GM19452 (cell line): Measurements from ENCODE around the gene MRPL57.
"Not testable (repeated sequence)": the region's sequence is repeated elsewhere in the genome, so short reads cannot be mapped to it uniquely, and the experiment has no call there.

Experiments used
- ATAC-seq: cut with Tn5 transposase; IDR thresholded peaks from one replicate; pipeline ENCODE4 v1.9.1; 2021; ENCODE audit not compliant: unreplicated experiment

The MRPL57 gene

DNA sequence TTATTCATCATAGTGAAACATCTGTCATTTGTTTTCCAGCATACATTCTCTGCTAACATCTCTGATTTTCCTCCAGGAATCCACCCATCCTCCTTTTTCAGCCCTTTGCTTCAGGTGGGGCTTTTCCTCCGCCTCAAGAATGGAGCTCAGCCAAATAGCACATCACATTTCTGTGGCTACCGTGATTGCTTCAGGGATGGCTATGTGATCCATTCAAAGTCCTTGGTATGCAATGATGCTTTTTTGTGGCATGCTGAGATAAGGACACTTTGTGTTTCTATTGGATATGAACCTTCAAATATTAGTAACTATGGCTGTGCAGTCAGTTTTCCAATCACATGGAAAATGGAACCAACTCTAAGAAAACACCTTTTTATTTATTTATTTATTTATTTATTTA lies 18.3 kb downstream of the MRPL57 start:
- ATAC-seq, result not testable (repeated sequence)

DNA sequence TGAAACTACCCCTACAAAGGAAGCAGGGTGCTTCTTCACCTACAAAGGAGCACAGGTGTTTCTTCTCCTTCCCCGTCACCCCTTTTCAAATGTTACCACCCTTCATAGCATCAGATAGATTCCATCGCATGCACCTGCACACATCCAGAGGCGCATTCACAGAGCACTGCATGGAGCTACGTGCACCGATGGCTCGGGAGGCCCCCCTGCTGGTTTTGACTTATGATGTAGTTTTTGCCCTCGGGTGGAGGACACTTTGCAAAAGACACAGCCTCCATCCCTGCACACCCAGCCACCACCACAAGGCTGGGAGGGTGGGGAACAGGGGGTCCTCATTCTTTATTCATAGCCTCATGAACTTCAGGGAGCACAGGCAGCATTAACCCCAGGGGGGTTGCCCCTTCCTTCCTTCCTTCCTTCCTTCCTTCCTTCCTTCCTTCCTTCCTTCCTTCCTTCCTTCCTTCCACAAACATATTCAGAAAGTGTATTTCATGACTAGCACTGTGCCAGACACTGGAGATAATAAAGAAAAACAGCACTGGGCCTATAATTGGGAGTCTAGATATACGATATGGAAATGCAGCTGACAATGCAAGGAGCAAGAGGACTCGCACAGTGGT lies 21.3 kb downstream of the MRPL57 start:
- ATAC-seq, result not testable (repeated sequence)

DNA sequence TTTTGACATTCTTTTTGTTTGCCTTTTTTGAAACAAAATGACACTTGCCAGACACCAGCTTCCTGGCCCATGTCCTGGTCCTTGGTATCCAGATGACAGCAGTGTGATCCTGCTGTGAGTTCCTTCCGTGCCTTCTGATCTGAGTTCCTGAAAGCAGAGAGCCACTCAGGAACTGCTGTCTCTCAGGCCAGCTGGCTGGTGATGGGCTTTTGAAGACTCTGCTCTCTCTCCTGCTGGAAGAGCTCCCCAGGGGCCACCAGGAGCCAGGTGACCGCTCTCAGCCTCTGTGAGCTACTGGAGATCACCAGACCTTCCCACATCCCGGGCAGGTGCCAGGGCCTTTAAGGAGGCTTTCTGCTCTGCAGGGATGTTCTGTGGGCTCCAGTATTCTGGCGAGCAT lies 21.9 kb downstream of the MRPL57 start:
- not testable (repeated sequence) for ATAC-seq

DNA sequence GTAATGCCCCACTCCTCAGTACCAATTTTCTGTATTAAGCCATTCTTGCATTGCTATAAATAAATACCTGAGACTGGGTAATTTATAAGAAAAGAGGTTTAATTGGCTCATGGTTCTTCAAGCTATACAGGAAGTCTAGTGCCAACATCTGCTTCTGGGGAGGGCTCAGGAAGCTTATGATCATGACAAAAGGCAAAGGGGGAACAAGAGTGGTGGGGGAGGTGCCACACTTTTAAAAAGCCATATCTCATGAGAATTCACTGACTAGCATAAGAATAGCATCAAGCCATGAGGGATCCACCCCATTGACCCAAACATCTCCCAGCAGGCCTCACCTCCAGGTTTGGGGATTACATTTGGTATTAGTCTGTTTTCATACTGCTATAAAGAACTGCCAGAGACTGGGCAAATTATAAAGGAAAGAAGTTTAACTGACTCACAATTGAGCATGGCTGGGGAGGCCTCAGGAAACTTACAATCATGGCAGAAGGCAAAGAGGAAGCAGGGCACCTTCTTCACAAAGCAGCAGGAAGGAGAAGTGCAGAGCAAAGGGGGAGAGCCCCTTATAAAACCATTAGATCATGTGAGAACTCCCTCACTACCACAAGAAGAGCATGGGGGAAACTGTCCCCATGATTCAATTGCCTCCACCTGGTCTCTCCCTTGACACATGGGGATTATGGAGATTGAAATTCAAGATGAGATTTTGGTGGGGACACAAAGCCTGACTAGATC lies 25.2 kb downstream of the MRPL57 start:
- not testable (repeated sequence) for ATAC-seq

DNA sequence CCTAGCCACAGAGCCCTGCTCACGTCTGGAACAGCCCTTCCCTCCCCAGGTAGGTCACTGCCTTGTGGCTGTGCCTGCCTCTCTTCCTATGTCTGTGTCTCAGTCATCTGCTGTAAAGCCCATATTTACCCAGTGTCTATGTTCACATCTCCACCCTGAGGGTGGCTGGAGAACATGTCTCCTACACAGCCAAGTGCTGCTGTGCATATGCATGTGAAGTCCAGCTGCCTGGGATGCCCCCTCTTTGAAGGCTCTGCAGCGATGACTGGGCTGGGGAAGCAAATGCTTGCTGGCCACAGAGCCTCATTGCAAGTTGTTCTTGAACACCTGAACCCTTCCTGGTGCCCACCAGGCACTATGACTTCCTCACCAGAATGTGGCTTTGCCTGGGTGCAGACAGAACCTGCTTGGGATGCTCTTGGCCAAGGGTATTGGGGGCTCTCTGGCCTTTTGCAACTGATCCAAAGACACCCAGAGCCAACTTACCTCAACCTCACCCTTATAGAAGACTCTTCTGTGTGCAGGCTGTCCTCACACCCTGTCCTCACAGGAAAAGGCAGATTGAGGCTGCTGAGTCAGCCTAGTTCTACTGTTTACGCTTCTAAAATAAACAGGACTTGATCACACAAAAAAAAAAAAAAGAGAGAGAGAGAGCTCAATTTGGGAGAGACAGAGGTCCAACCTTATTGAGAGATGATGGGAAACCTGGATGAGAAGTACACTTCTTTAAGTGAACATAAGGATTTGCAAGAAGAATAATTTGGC lies 26.5 kb downstream of the MRPL57 start:
- ATAC-seq, result no peak

DNA sequence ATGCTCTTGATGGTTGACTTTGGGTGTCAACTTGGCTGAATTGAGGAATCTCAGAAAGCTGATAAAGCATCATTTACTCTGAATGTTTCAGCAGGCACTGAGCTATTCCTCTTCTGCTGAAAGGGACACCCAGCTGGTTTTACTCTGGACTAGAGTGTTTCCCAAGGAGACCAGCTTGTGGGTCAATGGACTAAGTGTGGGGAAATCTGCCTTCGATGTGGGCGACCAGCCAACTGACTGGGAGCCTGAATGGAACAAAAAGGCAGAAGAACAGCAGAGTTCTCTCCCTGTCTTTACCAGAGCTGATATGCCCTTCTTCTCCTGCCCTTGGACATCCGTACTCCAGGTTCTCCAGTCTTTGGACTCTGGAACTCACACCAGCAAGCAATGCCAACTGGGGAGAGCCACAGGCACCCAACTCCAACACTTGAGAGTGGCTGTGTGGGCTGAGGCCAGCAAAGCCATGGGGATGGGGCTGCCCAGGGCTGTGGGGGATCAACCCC lies 32.2 kb downstream of the MRPL57 start:
- no peak for ATAC-seq

DNA sequence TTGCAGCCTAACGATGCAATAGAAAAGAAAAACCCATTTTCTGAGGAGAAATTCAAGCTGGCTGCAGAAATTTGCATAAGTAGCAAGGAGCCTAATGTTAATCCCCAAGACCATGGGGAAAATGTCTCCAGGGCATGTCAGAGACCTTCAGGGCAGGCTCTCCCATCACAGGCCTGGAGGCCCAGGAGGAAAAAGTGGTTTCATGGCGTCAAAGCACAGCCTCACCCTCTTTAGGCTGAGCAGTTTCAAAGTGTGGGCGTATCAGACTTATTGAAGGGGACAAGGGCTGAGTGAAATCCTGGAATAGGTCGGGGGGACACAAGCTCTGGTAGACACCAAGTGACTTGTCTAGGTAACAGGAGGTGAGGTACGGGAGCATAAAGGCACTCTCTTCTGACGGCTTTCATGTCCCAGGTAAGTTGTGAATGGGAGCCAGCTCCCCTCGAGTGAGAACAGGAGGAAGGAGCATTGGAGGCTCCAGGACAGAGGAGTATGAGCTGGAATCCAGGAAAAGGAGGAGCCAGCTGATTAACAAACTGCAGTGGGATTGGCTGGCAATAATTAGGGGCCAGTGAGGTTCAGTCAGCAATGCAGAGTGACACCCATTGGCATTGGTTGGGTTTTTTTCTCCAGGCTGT lies 35.8 kb downstream of the MRPL57 start:
- no peak for ATAC-seq

DNA sequence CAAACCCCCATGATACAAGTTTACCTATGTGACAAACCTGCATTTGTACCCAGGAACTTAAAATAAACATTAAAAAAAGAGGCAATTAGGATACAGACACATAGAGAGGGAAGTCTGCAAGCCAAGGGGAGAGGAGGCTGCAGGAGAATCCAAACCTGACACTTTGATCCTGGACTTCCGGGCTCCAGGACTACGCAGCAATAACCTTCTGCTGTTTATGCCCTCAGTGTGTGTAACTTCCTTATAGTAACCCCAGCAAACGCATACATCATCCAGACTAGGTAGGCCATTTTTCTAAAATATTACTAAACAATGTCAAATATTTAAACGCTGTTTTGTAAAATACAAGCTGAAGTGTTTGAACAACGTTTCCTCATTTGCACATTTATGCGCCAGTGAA lies 39.0 kb downstream of the MRPL57 start:
- not testable (repeated sequence) for ATAC-seq

DNA sequence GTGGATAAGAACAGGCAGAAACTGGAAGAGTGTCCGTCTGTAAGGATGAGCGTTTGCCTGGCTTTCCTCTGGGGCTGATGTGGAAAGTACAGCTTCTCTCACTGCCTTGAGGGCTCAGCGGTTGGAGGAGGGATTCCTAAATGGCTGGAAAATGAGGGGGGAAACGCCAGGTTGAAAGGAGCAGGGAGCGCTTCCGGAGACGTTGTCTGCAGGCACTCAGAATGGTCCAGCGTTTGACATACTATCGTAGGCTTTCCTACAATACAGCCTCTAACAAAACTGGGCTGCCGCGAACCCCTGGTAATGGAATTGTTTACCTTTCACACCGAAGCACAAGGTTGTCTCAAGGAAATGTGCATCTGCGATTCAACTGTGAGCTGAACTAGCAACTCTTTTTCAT lies 39.9 kb downstream of the MRPL57 start:
- ATAC-seq, result no peak

DNA sequence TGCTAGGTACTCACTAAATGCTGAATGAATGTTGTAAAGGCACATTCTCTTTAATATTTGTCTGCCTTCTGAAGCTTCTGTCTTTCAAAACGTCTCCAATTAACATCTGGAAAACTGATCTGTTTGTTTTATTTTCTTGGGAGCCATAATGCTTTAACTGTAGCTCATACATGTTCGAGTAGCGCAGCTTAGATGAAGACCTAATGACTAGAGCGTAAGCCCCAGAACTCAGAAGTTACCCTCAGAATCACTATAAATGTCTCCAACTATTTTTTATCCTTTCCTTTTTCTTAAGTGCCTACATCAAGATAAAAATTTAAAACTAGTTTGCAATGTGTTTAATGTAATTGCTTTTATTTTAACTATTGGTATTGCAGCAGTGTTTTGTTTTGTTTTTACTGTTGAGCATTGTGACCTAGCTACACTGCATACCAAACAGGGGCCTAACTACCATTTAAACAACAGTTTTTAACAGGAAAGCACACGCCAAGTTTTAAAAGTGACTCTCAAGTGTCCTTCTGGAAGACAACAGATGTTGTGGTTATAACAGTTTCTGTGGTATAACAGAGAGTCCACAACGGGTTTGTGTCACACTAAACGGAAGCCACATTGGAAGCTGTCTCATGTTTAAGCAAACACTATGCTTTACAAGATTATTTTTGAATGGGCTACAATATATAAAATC lies 42.0 kb downstream of the MRPL57 start:
- ATAC-seq, result peak; percentile 98

DNA sequence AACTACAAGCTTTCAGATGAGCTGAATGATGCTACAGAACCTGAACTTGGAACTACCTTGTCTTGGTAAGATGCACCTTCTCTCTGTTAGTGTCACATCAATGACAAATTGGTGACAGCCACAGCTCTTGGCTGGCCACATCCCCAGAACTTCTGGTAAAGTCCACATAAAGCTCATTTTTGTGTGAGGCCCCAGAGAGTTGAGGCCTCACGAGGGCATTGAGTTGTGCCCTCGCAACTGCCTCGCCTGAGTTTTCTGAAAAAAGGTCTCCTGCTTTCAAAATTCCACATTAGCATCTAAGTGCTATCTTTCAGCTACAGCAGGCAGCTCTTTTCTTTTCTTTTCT lies 42.6 kb downstream of the MRPL57 start:
- peak; percentile 63 for ATAC-seq

DNA sequence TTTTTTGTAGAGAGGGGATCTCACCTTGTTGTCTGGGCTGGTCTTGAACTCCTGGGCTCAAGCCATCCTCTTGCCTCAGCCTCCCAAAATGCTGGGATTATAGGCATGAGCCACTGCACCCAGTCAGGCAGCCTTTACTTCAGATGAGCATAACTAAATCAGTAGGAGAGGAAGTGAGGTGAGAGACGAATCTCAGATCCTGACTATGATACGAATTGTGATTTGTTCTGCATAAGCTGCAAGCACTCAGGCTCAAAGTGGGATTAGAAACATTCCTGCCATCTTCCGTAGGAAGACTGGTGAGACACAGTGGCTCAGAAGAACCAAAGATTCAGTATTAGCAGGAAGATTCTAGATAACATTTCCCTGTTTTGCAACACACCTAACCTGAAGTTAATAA lies 43.3 kb downstream of the MRPL57 start:
- not testable (repeated sequence) for ATAC-seq

DNA sequence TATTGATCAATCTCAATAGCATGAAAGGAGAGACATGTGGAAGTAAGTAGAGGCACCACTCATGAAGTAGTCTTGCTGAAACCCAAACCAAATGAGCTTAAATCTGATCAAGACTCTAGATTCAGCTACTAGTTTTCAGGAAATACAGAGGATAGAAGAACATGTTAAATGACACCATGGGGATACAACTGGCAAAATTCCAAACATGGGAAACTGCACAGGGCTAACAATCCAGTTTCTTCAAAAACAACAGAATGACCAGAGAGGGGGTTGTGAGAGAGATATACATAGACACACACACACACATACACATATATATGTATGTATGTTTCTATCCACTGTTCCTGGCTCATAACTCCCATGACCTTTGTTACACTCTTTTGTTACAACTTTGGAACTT lies 44.8 kb downstream of the MRPL57 start:
- ATAC-seq, result no peak

DNA sequence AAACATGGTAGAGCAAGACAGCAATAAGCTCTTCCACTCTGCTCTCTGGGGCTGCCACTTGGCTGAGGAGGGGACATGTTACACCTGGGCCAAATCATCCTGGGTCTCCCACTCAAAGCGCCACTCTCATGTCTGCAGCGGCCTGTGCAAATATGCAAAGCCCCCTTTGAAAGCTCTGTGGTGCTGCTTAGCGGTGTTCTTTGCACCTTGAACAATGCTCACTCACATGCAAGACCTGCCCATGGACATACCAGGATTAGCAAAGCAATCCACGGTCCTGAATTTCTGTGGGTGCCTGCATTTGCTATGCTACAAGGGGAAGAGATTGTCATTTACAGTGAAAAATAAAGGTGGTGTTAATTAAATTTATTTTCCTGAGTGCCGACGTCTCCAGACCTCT lies 48.6 kb downstream of the MRPL57 start:
- no peak for ATAC-seq

DNA sequence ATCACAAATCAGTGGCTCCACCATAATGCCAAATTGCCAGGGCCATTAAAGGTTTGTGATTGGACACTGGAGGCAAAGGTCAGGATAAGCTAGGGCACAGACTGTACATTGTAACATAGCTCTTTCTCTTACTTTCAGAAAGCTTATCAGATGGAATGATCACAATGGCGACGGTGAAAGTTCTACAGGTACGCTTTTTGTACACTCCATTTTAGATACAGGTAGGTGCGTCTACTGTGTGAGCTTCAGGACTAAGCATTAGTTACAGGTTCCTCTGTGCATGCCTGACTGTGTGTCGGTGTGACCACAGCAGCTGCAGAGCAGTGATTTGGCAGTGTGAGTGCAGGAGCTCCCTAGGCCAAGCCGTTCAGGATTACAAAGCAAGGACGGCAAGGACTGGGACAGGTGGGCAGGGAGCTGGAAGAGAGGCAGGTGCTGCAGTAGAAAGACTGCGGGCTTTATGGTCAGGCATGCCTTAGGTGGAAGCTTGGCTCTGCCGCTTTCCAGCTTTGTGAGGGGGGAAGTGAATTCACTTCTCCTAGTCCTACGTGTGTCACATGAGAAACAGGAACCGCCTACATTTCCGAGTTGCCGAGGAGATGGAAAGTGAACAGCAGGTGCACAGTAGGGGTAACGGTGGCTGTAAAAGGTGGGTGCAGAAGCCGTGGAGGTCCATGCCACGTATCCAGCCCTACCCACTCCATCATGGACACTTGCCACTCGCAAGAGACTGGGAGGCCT lies 49.6 kb downstream of the MRPL57 start:
- ATAC-seq, result no peak

DNA sequence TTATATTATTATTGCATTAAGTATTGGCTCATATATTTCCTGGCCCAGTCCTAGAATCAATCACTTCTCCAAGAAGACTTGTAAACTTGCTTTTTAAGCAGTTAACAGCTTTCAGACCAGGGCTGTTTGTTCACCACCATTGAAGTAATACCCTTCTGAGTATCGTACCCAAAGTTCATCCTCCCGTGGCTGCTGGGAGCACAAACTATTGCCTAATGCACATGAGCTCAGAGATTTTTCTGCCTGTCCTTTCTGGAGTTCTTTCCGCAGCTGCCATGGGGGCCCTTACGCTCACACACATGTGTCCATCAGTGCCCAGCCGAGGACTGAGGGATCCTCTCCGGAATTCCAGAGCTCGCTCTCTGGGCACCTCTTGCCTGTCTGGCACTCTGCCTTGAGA lies 51.5 kb downstream of the MRPL57 start:
- no peak for ATAC-seq
